Measurements from ENCODE around the gene TMEM183A. TPM values are rescaled to one million over a fixed set of nuclear protein-coding genes. Genes with fewer than 3 reads are reported as not detected.

TMEM183A gene
- total and polyA plus RNA-seq, 8 donors = 33.3 to 177 (median 56.3) TPM

DNA sequence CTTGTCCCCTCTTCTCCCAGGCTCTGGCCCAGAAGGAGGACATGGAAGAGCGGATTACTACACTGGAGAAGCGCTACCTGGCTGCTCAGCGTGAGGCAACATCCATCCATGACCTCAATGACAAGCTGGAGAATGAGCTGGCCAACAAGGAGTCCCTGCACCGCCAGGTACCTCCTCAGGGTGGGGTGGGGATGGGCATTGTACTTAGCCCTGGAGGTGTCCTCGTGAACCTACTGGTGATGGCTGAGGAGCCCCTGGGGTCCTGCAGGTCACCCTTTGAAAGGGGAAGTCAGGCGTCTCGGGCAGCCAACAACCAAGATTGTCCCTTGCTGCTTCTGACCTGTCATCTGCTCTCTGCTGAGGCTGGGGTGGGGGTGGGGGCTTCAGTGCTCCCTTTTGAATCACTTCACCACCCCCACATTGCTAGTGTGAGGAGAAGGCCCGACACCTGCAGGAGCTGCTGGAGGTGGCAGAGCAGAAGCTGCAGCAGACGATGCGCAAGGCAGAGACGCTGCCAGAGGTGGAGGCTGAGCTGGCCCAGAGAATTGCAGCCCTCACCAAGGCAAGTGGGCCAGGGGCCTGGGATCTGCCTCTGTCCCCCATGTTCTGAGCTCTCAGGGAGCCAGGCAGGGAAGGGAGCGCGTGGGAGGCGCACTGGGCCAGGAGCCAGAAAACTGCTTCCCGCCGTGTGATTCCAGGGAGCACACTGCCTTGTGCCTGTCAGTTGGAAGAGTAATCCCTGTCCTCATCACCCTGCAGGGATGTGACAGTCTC lies 38.8 kb downstream of the TMEM183A start:
- Histone ChIP-seq H3K4me3 (no peak overlapping the region), H3K27ac (no peak overlapping the region), H3K27me3 (peaks cover 0 to 25% (median 4%) of the 10 kb centered on the region in 3 donors), H3K4me1 (peaks cover 0 to 6% (median 2%) of the 10 kb centered on the region in 4 donors), H3K9me3 (no peaks in the 10 kb centered on the region), H3K36me3 (no peaks in the 10 kb centered on the region)
- intact Hi-C loops (cut with DNase I; ENCODE audit: low total_unique reads) = no loop called here
- no peak for TF ChIP-seq POLR2A (IDR thresholded peaks at IDR 0.05)
- TF ChIP-seq, protein P1, sequence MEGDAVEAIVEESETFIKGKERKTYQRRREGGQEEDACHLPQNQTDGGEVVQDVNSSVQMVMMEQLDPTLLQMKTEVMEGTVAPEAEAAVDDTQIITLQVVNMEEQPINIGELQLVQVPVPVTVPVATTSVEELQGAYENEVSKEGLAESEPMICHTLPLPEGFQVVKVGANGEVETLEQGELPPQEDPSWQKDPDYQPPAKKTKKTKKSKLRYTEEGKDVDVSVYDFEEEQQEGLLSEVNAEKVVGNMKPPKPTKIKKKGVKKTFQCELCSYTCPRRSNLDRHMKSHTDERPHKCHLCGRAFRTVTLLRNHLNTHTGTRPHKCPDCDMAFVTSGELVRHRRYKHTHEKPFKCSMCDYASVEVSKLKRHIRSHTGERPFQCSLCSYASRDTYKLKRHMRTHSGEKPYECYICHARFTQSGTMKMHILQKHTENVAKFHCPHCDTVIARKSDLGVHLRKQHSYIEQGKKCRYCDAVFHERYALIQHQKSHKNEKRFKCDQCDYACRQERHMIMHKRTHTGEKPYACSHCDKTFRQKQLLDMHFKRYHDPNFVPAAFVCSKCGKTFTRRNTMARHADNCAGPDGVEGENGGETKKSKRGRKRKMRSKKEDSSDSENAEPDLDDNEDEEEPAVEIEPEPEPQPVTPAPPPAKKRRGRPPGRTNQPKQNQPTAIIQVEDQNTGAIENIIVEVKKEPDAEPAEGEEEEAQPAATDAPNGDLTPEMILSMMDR (IDR thresholded peaks at IDR 0.05) = no peak
- no peak for TF ChIP-seq EP300 (IDR thresholded peaks at IDR 0.05)
- 74 to 86% (median 83%) methylated on average over 16 of the region's 16 CpGs for WGBS, 5 donors
- DNase-seq = peak in 1 of 2 donors; percentile 57

DNA sequence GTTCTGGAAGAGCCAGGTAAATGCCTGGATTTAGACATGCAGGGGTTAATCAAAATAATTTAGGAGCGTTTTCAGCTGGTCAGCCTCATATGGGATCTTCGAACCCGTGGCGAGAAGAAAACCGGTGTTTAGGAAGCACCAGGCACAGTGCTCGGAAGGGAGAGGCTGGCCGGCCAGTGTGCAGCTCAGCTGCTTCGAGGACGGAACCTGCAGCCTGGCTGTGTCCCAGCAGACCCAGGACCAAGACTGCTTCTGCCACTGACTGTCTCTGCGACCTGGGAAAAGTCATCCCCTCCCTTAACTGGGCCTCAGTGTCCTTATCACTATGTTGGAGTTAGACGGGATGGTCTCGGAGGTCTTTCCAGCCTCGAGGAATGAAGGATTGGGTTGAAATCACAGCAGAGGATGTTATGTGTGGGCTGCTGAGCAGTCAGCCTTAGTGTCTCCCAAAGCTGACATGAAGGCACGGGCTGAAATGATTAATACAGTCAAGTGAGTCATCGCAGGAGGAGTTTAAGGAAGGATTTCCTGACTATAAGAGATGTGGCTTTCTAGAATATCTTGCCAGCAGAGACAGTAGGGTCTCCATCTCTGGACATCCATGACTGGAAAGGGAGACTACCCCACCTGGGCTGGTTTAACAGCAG lies 39.9 kb downstream of the TMEM183A start:
- DNase-seq = peak in 1 of 2 donors; percentile 67
- H3K4me3 ChIP-seq = no peak overlapping the region
- peaks cover 0 to 31% (median 4%) of the 10 kb centered on the region in 3 donors for H3K27me3 ChIP-seq
- TF ChIP-seq, protein P1 (IDR thresholded peaks at IDR 0.05) = no peak
- TF ChIP-seq POLR2A (IDR thresholded peaks at IDR 0.05) (no peak), EP300 (IDR thresholded peaks at IDR 0.05) (no peak), POLR2AphosphoS5 (IDR thresholded peaks at IDR 0.05) (no peak)
- no peaks in the 10 kb centered on the region for H3K9me3 ChIP-seq
- intact Hi-C loops (cut with DNase I; ENCODE audit: low total_unique reads) = no loop called here
- peaks cover 0 to 6% (median 2%) of the 10 kb centered on the region in 4 donors for H3K4me1 ChIP-seq
- 59 to 67% (median 62%) methylated on average over 15 of the region's 15 CpGs for WGBS, 5 donors
- H3K36me3 ChIP-seq = no peaks in the 10 kb centered on the region
- no peak overlapping the region for H3K27ac ChIP-seq

DNA sequence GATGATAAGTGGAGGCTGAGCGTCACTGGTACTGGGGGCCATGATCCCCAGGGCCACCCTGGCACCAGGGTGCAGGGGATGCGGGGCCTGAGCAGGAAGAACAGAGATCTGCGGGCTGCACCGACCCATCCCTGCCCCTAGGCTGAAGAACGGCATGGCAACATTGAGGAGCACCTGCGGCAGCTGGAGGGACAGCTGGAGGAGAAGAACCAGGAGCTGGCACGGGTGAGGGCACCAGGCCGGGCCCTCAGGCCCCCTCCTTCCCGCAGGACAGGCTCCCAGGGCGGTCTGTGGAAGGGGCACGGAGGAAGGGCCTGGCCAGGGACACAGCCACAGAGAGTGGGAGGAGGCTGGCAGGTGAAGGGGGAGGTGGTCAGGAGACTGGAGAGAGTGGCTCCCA lies 40.9 kb downstream of the TMEM183A start:
- H3K9me3 ChIP-seq = no peaks in the 10 kb centered on the region
- TF ChIP-seq POLR2A (IDR thresholded peaks at IDR 0.05) (no peak), EP300 (IDR thresholded peaks at IDR 0.05) (no peak), POLR2AphosphoS5 (IDR thresholded peaks at IDR 0.05) (no peak)
- TF ChIP-seq, protein P1 (IDR thresholded peaks at IDR 0.05) = no peak
- WGBS, 5 donors = 83 to 92% (median 87%) methylated on average over 10 to 11 of the region's 11 CpGs

DNA sequence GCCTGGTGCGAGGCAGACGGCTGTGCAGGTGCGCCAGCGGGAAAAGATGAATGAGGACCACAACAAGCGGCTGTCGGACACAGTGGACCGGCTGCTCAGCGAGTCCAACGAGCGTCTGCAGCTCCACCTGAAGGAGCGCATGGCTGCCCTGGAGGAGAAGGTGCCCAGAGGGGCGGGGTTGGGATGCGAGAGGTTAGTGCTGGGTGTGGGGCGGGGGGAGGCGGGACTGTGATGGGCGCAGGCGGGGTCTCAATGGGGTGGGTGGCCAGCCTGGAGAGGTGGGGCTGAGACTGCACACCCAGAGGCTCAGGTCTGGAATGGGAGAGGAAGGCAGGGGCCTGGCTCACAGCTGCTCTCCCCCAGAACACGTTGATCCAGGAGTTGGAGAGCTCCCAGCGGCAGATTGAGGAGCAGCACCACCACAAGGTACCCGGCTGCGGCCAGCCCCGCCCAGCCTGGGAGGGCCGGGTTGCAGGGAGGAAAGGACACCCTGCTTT lies 41.4 kb downstream of the TMEM183A start:
- no peaks in the 10 kb centered on the region for H3K9me3 ChIP-seq
- peaks cover 0 to 6% (median 2%) of the 10 kb centered on the region in 4 donors for H3K4me1 ChIP-seq
- peaks cover 0 to 37% (median 4%) of the 10 kb centered on the region in 3 donors for H3K27me3 ChIP-seq
- intact Hi-C loops (cut with DNase I; ENCODE audit: low total_unique reads) = no loop called here
- H3K4me3 ChIP-seq = no peak overlapping the region
- no peaks in the 10 kb centered on the region for H3K36me3 ChIP-seq
- DNase-seq = peak in 1 of 2 donors; percentile 77
- WGBS, 5 donors = 38 to 75% (median 54%) methylated on average over 13 to 23 of the region's 23 CpGs
- no peak overlapping the region for H3K27ac ChIP-seq
- TF ChIP-seq POLR2A (IDR thresholded peaks at IDR 0.05) = no peak
- TF ChIP-seq, protein P1 (IDR thresholded peaks at IDR 0.05) = no peak
- TF ChIP-seq POLR2AphosphoS5 (IDR thresholded peaks at IDR 0.05) = no peak
- TF ChIP-seq EP300 (IDR thresholded peaks at IDR 0.05) = no peak

More for the DNA sequence above, 40.9 kb downstream of the TMEM183A start:
- Histone ChIP-seq H3K36me3 (no peaks in the 10 kb centered on the region), H3K4me3 (no peak overlapping the region), H3K27me3 (peaks cover 0 to 34% (median 4%) of the 10 kb centered on the region in 3 donors), H3K27ac (no peak overlapping the region), H3K4me1 (peaks cover 0 to 6% (median 2%) of the 10 kb centered on the region in 4 donors)
- intact Hi-C loops (cut with DNase I; ENCODE audit: low total_unique reads) = no loop called here
- no peak for DNase-seq
